CD14-positive monocyte (primary cell): Measurements from ENCODE around the gene MIEF1. TPM values are rescaled to one million over a fixed set of nuclear protein-coding genes. Genes with fewer than 3 reads are reported as not detected.
A peak's percentile ranks its signal among the peaks of the same experiment; 100 is the strongest.

Experiments used
- DNase-seq, 3 donors: peaks; one replicate each; pipeline ENCODE4 v3.0.0-alpha.2; 2011 to 2022
- H2AFZ ChIP-seq: 2 replicates; pipeline ENCODE4 v1.6.0; 2012; ENCODE audit warnings: mild to moderate bottlenecking, low read depth, low read length, inconsistent platforms; ENCODE audit not compliant: insufficient read depth, poor library complexity, severe bottlenecking
- H3K27ac ChIP-seq, 2 donors: 1 replicate in 1 of 2; 2 replicates in 1 of 2; pipeline ENCODE4 v1.5.1; 2012 to 2013; ENCODE audit warnings: low read length in 2 of 2, control low read depth in 1 of 2, inconsistent platforms in 1 of 2, low read depth in 1 of 2, mild to moderate bottlenecking in 1 of 2
- H3K27me3 ChIP-seq, 2 donors: one replicate each; pipeline versions ENCODE4 v1.6.0 to v1.6.1; 2011 to 2013; ENCODE audit warnings: low read length in 2 of 2; ENCODE audit not compliant: control insufficient read depth in 2 of 2, insufficient read depth in 2 of 2
- H3K36me3 ChIP-seq, 2 donors: replicated peaks in 1 of 2; 1 replicate in 1 of 2; 2 replicates in 1 of 2; pipeline versions ENCODE4 v1.5.1 to v1.6.1; 2012 to 2013; ENCODE audit warnings: low read length in 2 of 2, control low read depth in 1 of 2, inconsistent platforms in 1 of 2, mild to moderate bottlenecking in 1 of 2; ENCODE audit not compliant: insufficient read depth in 2 of 2, control insufficient read depth in 1 of 2
- H3K4me1 ChIP-seq, 2 donors: 1 replicate in 1 of 2; 2 replicates in 1 of 2; pipeline versions ENCODE4 v1.5.1 to v1.6.1; 2012 to 2013; ENCODE audit warnings: low read length in 2 of 2, control low read depth in 1 of 2, inconsistent platforms in 1 of 2, mild to moderate bottlenecking in 1 of 2, moderate library complexity in 1 of 2; ENCODE audit not compliant: insufficient read depth in 2 of 2, control insufficient read depth in 1 of 2
- H3K4me2 ChIP-seq: replicated peaks from 2 replicates; pipeline ENCODE3; 2012; ENCODE audit warnings: low read length, moderate library complexity, mild to moderate bottlenecking; ENCODE audit not compliant: poor library complexity, severe bottlenecking; ENCODE audit errors: extremely low read depth
- H3K4me3 ChIP-seq, 3 experiments: fragments of 200-600 bp in 1 of 3; sonication (generic) in 1 of 3; replicated peaks in 1 of 3; 1 replicate in 2 of 3; 2 replicates in 1 of 3; pipeline ENCODE4 v1.5.1; 2011 to 2013; ENCODE audit warnings: low read length in 3 of 3, mild to moderate bottlenecking in 3 of 3, control low read depth in 2 of 3, low read depth in 2 of 3, inconsistent platforms in 1 of 3, moderate library complexity in 1 of 3
- H3K79me2 ChIP-seq: 2 replicates; pipeline ENCODE4 v1.6.0; 2012; ENCODE audit warnings: mild to moderate bottlenecking, control low read depth, inconsistent platforms, low read length, moderate library complexity; ENCODE audit not compliant: insufficient read depth
- H3K9ac ChIP-seq: 2 replicates; pipeline ENCODE4 v1.6.0; 2017; ENCODE audit warnings: low read length, mild to moderate bottlenecking; ENCODE audit not compliant: insufficient read depth, poor library complexity, severe bottlenecking
- H3K9me3 ChIP-seq, 2 donors: replicated peaks in 1 of 2; 1 replicate in 1 of 2; 2 replicates in 1 of 2; pipeline versions ENCODE4 v1.5.1 to v1.6.1; 2012 to 2013; ENCODE audit warnings: low read length in 2 of 2, control low read depth in 1 of 2; ENCODE audit not compliant: control insufficient read depth in 1 of 2, insufficient read depth in 1 of 2
- H4K20me1 ChIP-seq: 2 replicates; pipeline ENCODE4 v1.6.0; 2012; ENCODE audit warnings: mild to moderate bottlenecking, low read length, control low read depth, moderate library complexity; ENCODE audit not compliant: insufficient read depth
- H3K27ac Mint-ChIP-seq, 7 donors: one replicate each; pipeline ENCODE4 v1.8.0; 2020; ENCODE audit warnings: mild to moderate bottlenecking in 7 of 7, mixed read lengths in 7 of 7, moderate library complexity in 6 of 7, inconsistent platforms in 2 of 7
- H3K27me3 Mint-ChIP-seq, 3 donors: one replicate each; pipeline ENCODE4 v1.8.0; 2021 to 2022; ENCODE audit warnings: low read depth in 3 of 3, mild to moderate bottlenecking in 3 of 3, mixed read lengths in 3 of 3, moderate library complexity in 3 of 3, inconsistent platforms in 1 of 3
- H3K36me3 Mint-ChIP-seq, 2 donors: one replicate each; pipeline ENCODE4 v1.8.0; 2020; ENCODE audit warnings: mixed read lengths in 2 of 2, inconsistent platforms in 1 of 2, mild to moderate bottlenecking in 1 of 2
- H3K4me1 Mint-ChIP-seq: one replicate; pipeline ENCODE4 v1.8.0; 2020; ENCODE audit warnings: mild to moderate bottlenecking, mixed read lengths
- H3K4me3 Mint-ChIP-seq, 2 donors: one replicate each; pipeline ENCODE4 v1.8.0; 2020; ENCODE audit warnings: mild to moderate bottlenecking in 2 of 2, mixed read lengths in 2 of 2, moderate library complexity in 1 of 2
- H3K9me3 Mint-ChIP-seq, 7 donors: one replicate each; pipeline ENCODE4 v1.8.0; 2020 to 2022; ENCODE audit warnings: mixed read lengths in 7 of 7, mild to moderate bottlenecking in 6 of 7, moderate library complexity in 6 of 7, inconsistent platforms in 2 of 7
- CTCF ChIP-seq: fragments of 200-600 bp; IDR thresholded peaks from one replicate; pipeline ENCODE4 v1.8.0; 2022; ENCODE audit warnings: antibody characterized with exemption, mild to moderate bottlenecking
- WGBS: methylation state at CpG from one replicate; pipeline ENCODE4 v1.1.5; 2013; ENCODE audit warnings: missing lambda C conversion rate; ENCODE audit not compliant: insufficient coverage; 5-methylcytosine and 5-hydroxymethylcytosine counted together
- intact Hi-C, 2 donors: fragments of 100-400 bp; cut with micrococcal nuclease; formaldehyde crosslinking; loops; one replicate each; pipeline versions ENCODE4 v1.15.0 to v1.15.1; 2023
- polyA plus RNA-seq, 3 donors: library from polyadenylated mRNA; depleted of rRNA in 1 of 3; unstranded in 2 of 3; stranded (reverse) in 1 of 3; fragments of 300-500 nt in 2 of 3; fragments of >200 nt in 1 of 3; fragmentation: Illumina TruSeq in 2 of 3; gene quantifications; 1 replicate in 2 of 3; 2 replicates in 1 of 3; pipeline ENCODE4 v1.2.3, GENCODE V29; 2012 to 2021

MIEF1 gene
- polyA plus RNA-seq, 3 donors: 9.4 to 14.0 (median 13.3) TPM

GRCh38 chr22:39502789-39503409 is 809 bp downstream of the MIEF1 start:
- no peaks in the 10 kb centered on the region for H3K27me3 ChIP-seq
- peak overlapping the region; percentile 93 to 97 for H3K4me3 Mint-ChIP-seq

DNA sequence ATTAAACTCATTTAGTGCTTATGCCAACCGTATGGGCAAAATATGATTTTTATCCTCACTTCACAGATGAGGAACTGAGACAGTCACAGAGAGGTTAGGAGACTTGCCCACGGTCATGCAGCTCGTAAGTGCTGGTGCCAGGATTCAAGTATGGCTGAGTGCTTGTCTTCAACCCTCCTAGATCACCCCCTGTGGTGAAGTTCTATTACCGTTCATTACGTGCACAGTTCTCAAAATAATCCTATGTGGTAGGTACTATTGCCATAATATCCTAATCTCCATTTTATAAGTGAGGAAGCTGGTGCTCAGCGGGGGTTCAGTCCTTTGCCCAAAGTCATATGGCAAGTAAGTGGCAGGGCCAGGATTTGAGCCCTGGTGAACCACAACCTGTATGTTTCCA is 1.5 kb downstream of the MIEF1 start:
- Histone ChIP-seq H3K36me3 (peaks cover 41 to 51% of the 10 kb centered on the region in 2 donors), H3K4me2 (peak overlapping the region; percentile 98), H2AFZ (no peak overlapping the region), H4K20me1 (peaks cover 39% of the 10 kb centered on the region), H3K27ac (peak overlapping the region in 1 of 2 donors; percentile 88), H3K9ac (no peak overlapping the region), H3K4me1 (peaks cover 15 to 24% of the 10 kb centered on the region in 2 donors), H3K27me3 (no peaks in the 10 kb centered on the region), H3K79me2 (peaks cover 61% of the 10 kb centered on the region), H3K4me3 (peak overlapping the region in 1 of 3 experiments; percentile 94), H3K9me3 (no peaks in the 10 kb centered on the region)
- no peak for DNase-seq
- Mint-ChIP-seq H3K27me3 (peaks cover 0 to 4% (median 0%) of the 10 kb centered on the region in 3 donors), H3K36me3 (peaks cover 39 to 48% of the 10 kb centered on the region in 2 donors), H3K9me3 (no peaks in the 10 kb centered on the region), H3K4me1 (peaks cover 29% of the 10 kb centered on the region), H3K27ac (peak overlapping the region in 5 of 7 donors; percentile 28 to 91 (median 52)), H3K4me3 (peak overlapping the region in 1 of 2 donors; percentile 26)
- TF ChIP-seq CTCF: no peak
- intact Hi-C loops: loop anchor here in 1 of 2 donors (2.0 kb wide), 1 partner anchor 17 kb away; the partner anchor contains the start of gene ATF4
- WGBS: 83% methylated on average over 2 of the region's 6 CpGs

More at GRCh38 chr22:39502789-39503409, 809 bp downstream of the MIEF1 start:
- no peaks in the 10 kb centered on the region for H3K9me3 ChIP-seq
- H4K20me1 ChIP-seq: peaks cover 31% of the 10 kb centered on the region
- peaks cover 34 to 42% of the 10 kb centered on the region in 2 donors for H3K36me3 Mint-ChIP-seq
- WGBS: 2% methylated on average over 8 of the region's 18 CpGs
- H3K9ac ChIP-seq: peak overlapping the region; percentile 84
- H3K4me2 ChIP-seq: peak overlapping the region; percentile 98
- TF ChIP-seq CTCF: no peak
- peaks cover 34 to 43% of the 10 kb centered on the region in 2 donors for H3K36me3 ChIP-seq
- peak overlapping the region; percentile 44 to 88 for H3K27ac ChIP-seq
- peak in 1 of 3 donors; percentile 61 for DNase-seq
- H3K4me1 Mint-ChIP-seq: peaks cover 29% of the 10 kb centered on the region
- intact Hi-C loops: loop anchor here in 1 of 2 donors (2.0 kb wide), 1 partner anchor 18 kb away; the partner anchor contains the start of gene ATF4
- peak overlapping the region; percentile 88 to 94 (median 91) for H3K27ac Mint-ChIP-seq
- H3K27me3 Mint-ChIP-seq: peaks cover 0 to 4% (median 0%) of the 10 kb centered on the region in 3 donors
- peaks cover 54% of the 10 kb centered on the region for H3K79me2 ChIP-seq
- peak overlapping the region; percentile 59 to 94 (median 75) for H3K4me3 ChIP-seq
- H3K9me3 Mint-ChIP-seq: no peaks in the 10 kb centered on the region
- peaks cover 15 to 24% of the 10 kb centered on the region in 2 donors for H3K4me1 ChIP-seq
- peak overlapping the region; percentile 86 for H2AFZ ChIP-seq
